ACC112 (cell line): ENCODE measurements around the gene PPP1R37.

Experiments
- H2AFZ ChIP-seq: fragments of 200-600 bp; sonication (generic); one replicate; pipeline ENCODE4 v1.6.0; 2017; ENCODE audit warnings: antibody characterized with exemption, low read length; ENCODE audit not compliant: unreplicated experiment
- H3K27ac ChIP-seq: fragments of 200-600 bp; sonication (generic); 2 replicates; pipeline ENCODE4 v1.5.1; 2014; ENCODE audit warnings: low read depth, mild to moderate bottlenecking, antibody characterized with exemption, low read length, moderate library complexity
- H3K27me3 ChIP-seq: fragments of 200-600 bp; sonication (generic); 2 replicates; pipeline ENCODE4 v1.6.1; 2014; ENCODE audit warnings: mild to moderate bottlenecking, antibody characterized with exemption, low read length, moderate library complexity, mixed read lengths; ENCODE audit not compliant: insufficient read depth
- H3K36me3 ChIP-seq: fragments of 200-600 bp; sonication (generic); 2 replicates; pipeline ENCODE4 v1.6.1; 2016; ENCODE audit warnings: mild to moderate bottlenecking, antibody characterized with exemption, low read length, moderate library complexity, mixed read lengths; ENCODE audit not compliant: insufficient read depth
- H3K4me1 ChIP-seq: fragments of 200-600 bp; sonication (generic); one replicate; pipeline ENCODE4 v1.6.1; 2016; ENCODE audit warnings: low read length, mixed read lengths; ENCODE audit not compliant: insufficient read depth, unreplicated experiment, control insufficient read depth
- H3K4me3 ChIP-seq: fragments of 200-600 bp; sonication (generic); 2 replicates; pipeline ENCODE4 v1.5.1; 2014; ENCODE audit warnings: mild to moderate bottlenecking, low read depth, low read length
- H3K79me2 ChIP-seq: fragments of 200-600 bp; sonication (generic); one replicate; pipeline ENCODE4 v1.6.0; 2016; ENCODE audit warnings: low read length; ENCODE audit not compliant: control insufficient read depth, unreplicated experiment, insufficient read depth

The PPP1R37 gene

GRCh38 chr19:45164577-45165335, 71.8 kb downstream of the PPP1R37 start:
- Histone ChIP-seq H3K27ac (no peak overlapping the region), H2AFZ (no peak overlapping the region), H3K27me3 (no peaks in the 10 kb centered on the region), H3K4me1 (peaks cover 5% of the 10 kb centered on the region), H3K79me2 (no peaks in the 10 kb centered on the region), H3K36me3 (no peaks in the 10 kb centered on the region), H3K4me3 (no peak overlapping the region)

DNA sequence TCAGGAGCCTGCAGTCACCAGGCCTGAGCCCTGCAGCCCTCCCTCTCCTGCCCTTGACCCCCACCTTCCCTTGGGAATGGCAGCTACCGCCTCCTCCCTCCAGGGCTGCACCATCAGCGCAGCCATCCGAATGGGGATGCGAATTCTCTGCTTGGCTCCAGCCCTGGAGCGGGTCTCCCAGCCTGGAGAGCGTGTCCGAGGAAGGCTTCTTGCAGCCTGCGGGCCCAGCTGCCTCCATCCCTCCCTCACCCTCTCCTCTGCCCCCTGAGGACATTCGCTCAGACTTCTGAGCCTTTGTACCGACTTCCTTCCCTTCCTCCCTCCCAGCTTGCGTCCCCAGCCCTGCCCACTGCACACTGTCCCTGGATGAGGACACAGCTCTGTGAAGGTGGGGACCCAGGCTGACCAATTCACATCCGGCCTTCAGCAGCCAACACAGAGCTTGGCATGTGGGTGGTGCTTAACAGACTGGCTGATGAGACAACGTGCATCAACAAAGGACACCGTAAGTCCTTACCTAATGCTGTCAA, 73.8 kb downstream of the PPP1R37 start:
- H3K36me3 ChIP-seq, result no peaks in the 10 kb centered on the region
- no peak overlapping the region for H3K4me3 ChIP-seq
- H3K4me1 ChIP-seq, result peaks cover 5% of the 10 kb centered on the region
- no peaks in the 10 kb centered on the region for H3K27me3 ChIP-seq
- no peaks in the 10 kb centered on the region for H3K79me2 ChIP-seq
- H2AFZ ChIP-seq, result no peak overlapping the region
- no peak overlapping the region for H3K27ac ChIP-seq

GRCh38 chr19:45168767-45169351, 75.9 kb downstream of the PPP1R37 start:
- H3K4me3 ChIP-seq, result no peak overlapping the region
- H2AFZ ChIP-seq, result no peak overlapping the region
- no peaks in the 10 kb centered on the region for H3K36me3 ChIP-seq
- no peak overlapping the region for H3K27ac ChIP-seq
- peaks cover 5% of the 10 kb centered on the region for H3K4me1 ChIP-seq
- H3K79me2 ChIP-seq, result no peaks in the 10 kb centered on the region
- H3K27me3 ChIP-seq, result no peaks in the 10 kb centered on the region

DNA sequence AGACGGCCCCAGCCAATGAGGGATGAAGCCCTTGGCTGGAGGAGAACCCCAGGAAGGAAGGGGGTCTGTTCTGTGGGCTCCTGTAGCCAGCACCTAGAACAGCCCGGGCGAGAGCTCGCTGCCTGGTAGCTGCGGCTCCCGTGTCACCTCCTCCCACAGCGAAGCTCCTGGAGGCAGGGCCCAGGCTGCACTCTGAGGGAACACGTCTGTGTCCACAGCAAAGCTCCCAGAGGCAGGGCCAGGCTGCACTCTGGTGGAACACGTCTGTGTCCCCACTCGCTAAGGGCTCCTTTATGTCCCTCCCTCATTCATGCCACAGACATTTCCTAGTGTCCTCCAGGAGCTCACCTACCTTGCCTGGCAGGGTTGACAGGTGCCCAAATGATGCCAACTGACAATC, 76.6 kb downstream of the PPP1R37 start:
- Histone ChIP-seq H3K27ac (no peak overlapping the region), H3K27me3 (no peaks in the 10 kb centered on the region), H3K4me1 (no peaks in the 10 kb centered on the region), H3K4me3 (no peak overlapping the region), H3K79me2 (no peaks in the 10 kb centered on the region), H2AFZ (no peak overlapping the region), H3K36me3 (no peaks in the 10 kb centered on the region)

DNA sequence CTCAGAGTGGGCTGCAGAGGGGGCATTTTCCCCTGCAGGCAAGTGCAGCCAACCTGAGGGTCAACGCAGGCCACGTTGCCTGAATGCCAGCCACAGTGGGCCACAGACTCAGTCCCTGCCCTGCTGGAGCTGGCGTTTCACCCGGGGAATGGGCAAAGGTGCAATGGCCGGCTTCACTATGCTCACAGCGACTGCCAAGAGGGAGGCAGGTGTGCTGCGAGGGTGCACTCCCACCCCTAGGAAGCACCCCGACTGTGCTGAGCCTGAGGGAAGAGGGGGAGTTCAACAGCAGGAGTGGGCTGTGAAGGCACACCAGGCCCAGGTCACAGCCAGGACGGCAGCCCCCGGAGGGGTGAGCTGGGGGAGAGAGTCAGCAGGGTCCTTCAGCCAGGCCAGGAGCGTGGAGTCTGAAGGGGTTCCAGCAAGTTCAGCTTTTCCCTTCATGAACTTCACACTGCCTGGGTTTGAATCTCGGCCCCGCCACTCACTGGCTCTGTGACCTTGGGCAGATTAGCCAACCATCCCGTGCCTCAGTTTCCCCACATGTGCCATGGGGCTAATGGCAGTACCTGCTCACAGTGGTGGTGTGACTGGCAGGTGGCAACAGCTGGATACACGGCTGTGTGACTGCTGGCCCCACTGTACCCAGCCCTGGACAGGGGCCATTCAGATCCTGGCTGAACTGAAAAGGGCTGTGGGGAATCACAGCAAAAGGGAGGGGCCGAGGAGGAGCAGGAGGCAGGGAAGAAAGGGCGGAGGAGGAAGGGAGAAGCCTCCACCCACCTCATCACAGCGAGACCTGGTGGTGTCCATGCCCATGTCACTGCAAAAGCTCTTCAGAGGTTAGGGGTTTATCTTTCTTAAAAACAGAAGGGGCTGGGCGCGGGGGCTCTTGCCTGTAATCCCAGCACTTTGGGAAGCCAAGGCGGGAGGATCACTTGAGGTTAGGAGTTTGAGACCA, 77.4 kb downstream of the PPP1R37 start:
- H3K4me1 ChIP-seq, result no peaks in the 10 kb centered on the region
- H3K27ac ChIP-seq, result no peak overlapping the region
- no peaks in the 10 kb centered on the region for H3K79me2 ChIP-seq
- no peaks in the 10 kb centered on the region for H3K27me3 ChIP-seq
- H2AFZ ChIP-seq, result no peak overlapping the region
- H3K36me3 ChIP-seq, result no peaks in the 10 kb centered on the region
- no peak overlapping the region for H3K4me3 ChIP-seq

- no peaks in the 10 kb centered on the region for H3K79me2 ChIP-seq
- H3K4me3 ChIP-seq, result no peak overlapping the region
- no peak overlapping the region for H3K27ac ChIP-seq
- no peak overlapping the region for H2AFZ ChIP-seq
- no peaks in the 10 kb centered on the region for H3K27me3 ChIP-seq
- H3K4me1 ChIP-seq, result no peaks in the 10 kb centered on the region
- no peaks in the 10 kb centered on the region for H3K36me3 ChIP-seq
Observed at GRCh38 chr19:45171211-45171623, 78.2 kb downstream of the PPP1R37 start.

- Histone ChIP-seq H3K27me3 (no peaks in the 10 kb centered on the region), H3K79me2 (no peaks in the 10 kb centered on the region), H3K4me1 (no peaks in the 10 kb centered on the region), H3K36me3 (no peaks in the 10 kb centered on the region), H3K27ac (no peak overlapping the region), H3K4me3 (no peak overlapping the region), H2AFZ (no peak overlapping the region)
Observed at GRCh38 chr19:45172173-45172572, 79.2 kb downstream of the PPP1R37 start.

DNA sequence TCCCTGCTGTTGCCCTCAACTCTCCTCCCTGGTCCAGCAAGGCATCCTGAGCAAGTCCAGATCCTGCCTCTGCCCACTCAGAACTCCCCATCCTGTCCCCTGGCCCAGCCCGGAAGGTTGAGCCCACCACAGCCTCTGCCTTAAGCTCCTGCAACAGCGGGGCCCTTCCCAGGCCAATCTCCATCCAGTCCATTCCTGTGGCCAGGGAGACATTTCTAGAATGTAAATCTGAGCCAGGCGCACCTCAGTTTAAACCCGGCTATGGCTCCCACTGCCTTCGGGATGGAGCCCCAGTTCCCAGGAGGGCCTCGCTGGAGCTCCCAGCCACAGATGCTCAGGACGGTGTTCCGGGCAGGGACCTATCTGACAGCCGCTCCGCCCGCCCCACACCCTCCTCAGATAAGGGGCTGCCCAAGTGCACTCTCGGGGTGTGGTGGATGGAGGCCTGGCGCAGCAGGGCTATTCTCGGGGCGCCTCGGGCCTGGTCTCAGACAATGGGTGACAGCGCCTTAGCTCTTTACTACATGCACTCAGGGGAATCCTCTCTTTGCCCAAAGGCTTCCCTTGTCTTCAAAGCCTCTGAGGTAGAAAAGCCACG, 79.7 kb downstream of the PPP1R37 start:
- H3K79me2 ChIP-seq, result no peaks in the 10 kb centered on the region
- no peaks in the 10 kb centered on the region for H3K36me3 ChIP-seq
- no peak overlapping the region for H2AFZ ChIP-seq
- no peak overlapping the region for H3K27ac ChIP-seq
- no peak overlapping the region for H3K4me3 ChIP-seq
- no peaks in the 10 kb centered on the region for H3K27me3 ChIP-seq
- no peaks in the 10 kb centered on the region for H3K4me1 ChIP-seq

GRCh38 chr19:45173816-45174215, 80.8 kb downstream of the PPP1R37 start:
- H3K36me3 ChIP-seq, result no peaks in the 10 kb centered on the region
- H3K4me3 ChIP-seq, result no peak overlapping the region
- no peak overlapping the region for H3K27ac ChIP-seq
- no peaks in the 10 kb centered on the region for H3K4me1 ChIP-seq
- no peaks in the 10 kb centered on the region for H3K79me2 ChIP-seq
- no peaks in the 10 kb centered on the region for H3K27me3 ChIP-seq
- H2AFZ ChIP-seq, result no peak overlapping the region
